NB4 (cell line): ENCODE measurements around the gene LTBP1.

ENCODE experiments used
- DNase-seq: peaks from one replicate; pipeline ENCODE4 v3.0.0; 2010; ENCODE audit warnings: low read depth
- H3K4me3 ChIP-seq: one replicate; pipeline ENCODE4 v1.5.1; 2011; ENCODE audit warnings: mild to moderate bottlenecking, low read depth, low read length, moderate library complexity
- MYC ChIP-seq: IDR thresholded peaks from 2 replicates; pipeline ENCODE4 v1.6.1; 2011; ENCODE audit warnings: low read depth, low read length
- POLR2A ChIP-seq: IDR thresholded peaks from 2 replicates; pipeline ENCODE4 v1.6.1; 2011; ENCODE audit warnings: mild to moderate bottlenecking; ENCODE audit not compliant: insufficient read length; ENCODE audit errors: extremely low read depth
- TF ChIP-seq, protein P1 (sequence below): IDR thresholded peaks from one replicate; pipeline ENCODE4 v1.5.1; 2012; ENCODE audit warnings: low read depth, low read length
- TF ChIP-seq, protein P2 (sequence below): IDR thresholded peaks from 2 replicates; pipeline ENCODE4 v1.6.1; 2011; ENCODE audit warnings: low read depth, low read length

The LTBP1 gene

GRCh38 chr2:33275689-33276444 lies 329.1 kb downstream of the LTBP1 start:
- TF ChIP-seq, protein P1, sequence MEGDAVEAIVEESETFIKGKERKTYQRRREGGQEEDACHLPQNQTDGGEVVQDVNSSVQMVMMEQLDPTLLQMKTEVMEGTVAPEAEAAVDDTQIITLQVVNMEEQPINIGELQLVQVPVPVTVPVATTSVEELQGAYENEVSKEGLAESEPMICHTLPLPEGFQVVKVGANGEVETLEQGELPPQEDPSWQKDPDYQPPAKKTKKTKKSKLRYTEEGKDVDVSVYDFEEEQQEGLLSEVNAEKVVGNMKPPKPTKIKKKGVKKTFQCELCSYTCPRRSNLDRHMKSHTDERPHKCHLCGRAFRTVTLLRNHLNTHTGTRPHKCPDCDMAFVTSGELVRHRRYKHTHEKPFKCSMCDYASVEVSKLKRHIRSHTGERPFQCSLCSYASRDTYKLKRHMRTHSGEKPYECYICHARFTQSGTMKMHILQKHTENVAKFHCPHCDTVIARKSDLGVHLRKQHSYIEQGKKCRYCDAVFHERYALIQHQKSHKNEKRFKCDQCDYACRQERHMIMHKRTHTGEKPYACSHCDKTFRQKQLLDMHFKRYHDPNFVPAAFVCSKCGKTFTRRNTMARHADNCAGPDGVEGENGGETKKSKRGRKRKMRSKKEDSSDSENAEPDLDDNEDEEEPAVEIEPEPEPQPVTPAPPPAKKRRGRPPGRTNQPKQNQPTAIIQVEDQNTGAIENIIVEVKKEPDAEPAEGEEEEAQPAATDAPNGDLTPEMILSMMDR, result no peak
- TF ChIP-seq POLR2A (no peak), MYC (no peak)
- TF ChIP-seq, protein P2, sequence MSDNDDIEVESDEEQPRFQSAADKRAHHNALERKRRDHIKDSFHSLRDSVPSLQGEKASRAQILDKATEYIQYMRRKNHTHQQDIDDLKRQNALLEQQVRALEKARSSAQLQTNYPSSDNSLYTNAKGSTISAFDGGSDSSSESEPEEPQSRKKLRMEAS, result no peak
- H3K4me3 ChIP-seq, result no peak overlapping the region
- peak; percentile 41 for DNase-seq

DNA sequence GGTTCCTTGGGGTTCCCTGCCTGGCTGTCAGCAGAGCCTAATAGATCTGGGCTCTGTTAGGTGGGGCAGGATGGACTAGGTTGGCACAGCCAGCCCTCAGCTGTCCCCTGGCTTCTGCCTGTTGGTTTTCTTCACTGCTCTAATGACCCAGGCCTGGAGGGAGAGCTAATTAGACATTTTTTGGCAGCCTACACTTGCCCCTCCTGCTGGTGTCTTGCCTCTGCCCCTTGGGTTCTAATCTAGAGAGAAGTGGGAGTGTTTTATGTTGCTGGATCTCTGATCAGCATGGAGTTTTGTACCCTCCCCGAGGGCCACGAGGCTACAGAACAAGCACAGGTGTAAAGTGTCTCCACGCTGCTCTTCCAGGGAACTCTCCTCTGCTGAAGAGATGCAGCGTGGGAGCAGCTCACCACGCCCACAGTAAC lies 330.3 kb downstream of the LTBP1 start:
- H3K4me3 ChIP-seq, result no peak overlapping the region
- no peak for TF ChIP-seq POLR2A
- TF ChIP-seq, protein P2, result no peak
- no peak for TF ChIP-seq MYC
- TF ChIP-seq, protein P1, result no peak
- no peak for DNase-seq

GRCh38 chr2:33278245-33278943 lies 331.6 kb downstream of the LTBP1 start:
- no peak overlapping the region for H3K4me3 ChIP-seq
- TF ChIP-seq POLR2A, result no peak
- TF ChIP-seq, protein P1, result no peak
- no peak for TF ChIP-seq MYC
- TF ChIP-seq, protein P2, result no peak
- DNase-seq, result no peak

- H3K4me3 ChIP-seq, result no peak overlapping the region
- TF ChIP-seq MYC, result no peak
- TF ChIP-seq POLR2A, result no peak
- TF ChIP-seq, protein P1, result no peak
- DNase-seq, result no peak
Observed at GRCh38 chr2:33284287-33284686, 337.5 kb downstream of the LTBP1 start.

DNA sequence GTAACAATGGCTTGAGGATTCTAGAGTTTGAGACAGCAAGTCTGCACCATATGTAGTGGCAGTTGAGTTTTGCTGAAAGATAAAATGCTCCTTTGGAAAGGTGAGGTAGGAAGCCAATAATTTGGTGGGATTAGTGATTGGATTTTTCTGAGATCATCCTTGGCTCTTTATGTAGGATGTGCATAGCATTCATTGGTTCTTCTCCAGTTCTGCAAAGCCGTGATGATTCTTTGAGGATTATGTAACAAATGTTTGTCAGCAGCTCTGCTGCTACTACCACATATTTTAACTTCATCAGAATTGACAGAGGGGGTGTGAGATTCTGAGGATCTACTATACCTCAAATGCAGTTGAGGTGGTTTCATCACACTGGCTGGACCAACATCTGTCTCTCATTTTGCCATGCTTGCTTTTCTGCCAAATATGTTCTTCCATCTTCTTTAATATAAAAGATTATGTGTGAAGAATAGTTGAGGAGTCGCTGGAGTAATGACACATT lies 340.8 kb downstream of the LTBP1 start:
- DNase-seq, result no peak
- H3K4me3 ChIP-seq, result no peak overlapping the region
- TF ChIP-seq, protein P1, result no peak
- TF ChIP-seq, protein P2, result no peak
- no peak for TF ChIP-seq POLR2A
- no peak for TF ChIP-seq MYC
